Measurements from ENCODE around the gene RAPGEF5. TPM values are rescaled to one million over a fixed set of nuclear protein-coding genes. Genes with fewer than 3 reads are reported as not detected.

The RAPGEF5 gene
- total RNA-seq, 4 donors from 2014 or later = 7.4 to 16.2 (median 12.1) TPM

GRCh38 chr7:22350466-22351328, 6.3 kb downstream of the RAPGEF5 start:
- no peak for ATAC-seq

GRCh38 chr7:22348379-22348778, 8.6 kb downstream of the RAPGEF5 start:
- H3K36me3 ChIP-seq = no peaks in the 10 kb centered on the region

More at GRCh38 chr7:22350466-22351328, 6.3 kb downstream of the RAPGEF5 start:
- in situ Hi-C loops (cut with MboI; ENCODE audit: low sequenced_read_pairs in 4 of 4) (no loop called here), intact Hi-C loops (cut with DNase I; ENCODE audit: low total_unique reads) (no loop called here)
- Histone ChIP-seq H3K27ac (no peak overlapping the region), H3K27me3 (peaks cover 0 to 16% (median 0%) of the 10 kb centered on the region in 3 donors), H3K36me3 (no peaks in the 10 kb centered on the region), H3K4me3 (no peak overlapping the region), H3K4me1 (peaks cover 0 to 7% of the 10 kb centered on the region in 2 donors), H3K9me3 (no peaks in the 10 kb centered on the region)
- TF ChIP-seq CTCF (IDR thresholded peaks at IDR 0.05 in 4 of 5, conservative IDR thresholded peaks at IDR 0.05 in 1 of 5) (no peak), POLR2A (IDR thresholded peaks at IDR 0.05) (no peak)
- no peak for DNase-seq

GRCh38 chr7:22346383-22347107, 10.4 kb downstream of the RAPGEF5 start:
- H3K9me3 ChIP-seq = no peaks in the 10 kb centered on the region
- ATAC-seq (no peak), DNase-seq (no peak)
- intact Hi-C loops (cut with DNase I; ENCODE audit: low total_unique reads) (no loop called here), in situ Hi-C loops (cut with MboI; ENCODE audit: low sequenced_read_pairs in 4 of 4) (no loop called here)
- H3K36me3 ChIP-seq = no peaks in the 10 kb centered on the region
- H3K4me3 ChIP-seq = no peak overlapping the region
- TF ChIP-seq POLR2A (IDR thresholded peaks at IDR 0.05) (no peak), CTCF (IDR thresholded peaks at IDR 0.05 in 4 of 5, conservative IDR thresholded peaks at IDR 0.05 in 1 of 5) (no peak)
- H3K27me3 ChIP-seq = no peaks in the 10 kb centered on the region
- H3K27ac ChIP-seq = no peak overlapping the region
- peaks cover 0 to 7% of the 10 kb centered on the region in 2 donors for H3K4me1 ChIP-seq

More at GRCh38 chr7:22348379-22348778, 8.6 kb downstream of the RAPGEF5 start:
- no peak for DNase-seq
- no peak for ATAC-seq
- TF ChIP-seq CTCF (IDR thresholded peaks at IDR 0.05 in 4 of 5, conservative IDR thresholded peaks at IDR 0.05 in 1 of 5) = no peak
- TF ChIP-seq POLR2A (IDR thresholded peaks at IDR 0.05) = no peak
- H3K4me3 ChIP-seq = no peak overlapping the region
- no peak overlapping the region for H3K27ac ChIP-seq
- H3K27me3 ChIP-seq = no peaks in the 10 kb centered on the region
- H3K9me3 ChIP-seq = no peaks in the 10 kb centered on the region
- in situ Hi-C loops (cut with MboI; ENCODE audit: low sequenced_read_pairs in 4 of 4) (no loop called here), intact Hi-C loops (cut with DNase I; ENCODE audit: low total_unique reads) (no loop called here)
- peaks cover 0 to 7% of the 10 kb centered on the region in 2 donors for H3K4me1 ChIP-seq

- Histone ChIP-seq H3K27me3 (no peaks in the 10 kb centered on the region), H3K27ac (no peak overlapping the region), H3K9me3 (no peaks in the 10 kb centered on the region), H3K4me1 (no peaks in the 10 kb centered on the region), H3K4me3 (no peak overlapping the region), H3K36me3 (no peaks in the 10 kb centered on the region)
- TF ChIP-seq CTCF (IDR thresholded peaks at IDR 0.05 in 4 of 5, conservative IDR thresholded peaks at IDR 0.05 in 1 of 5) (no peak), POLR2A (IDR thresholded peaks at IDR 0.05) (no peak)
- ATAC-seq (no peak), DNase-seq (no peak)
- in situ Hi-C loops (cut with MboI; ENCODE audit: low sequenced_read_pairs in 4 of 4) = no loop called here
- intact Hi-C loops (cut with DNase I; ENCODE audit: low total_unique reads) = no loop called here
Measured at GRCh38 chr7:22344655-22345054, 12.3 kb downstream of the RAPGEF5 start.

Data from gastrocnemius medialis (tissue), 4 donors.